GM12865 (cell line): Measurements from ENCODE around the gene APLN.

Experiments
- DNase-seq: peaks from one replicate; pipeline ENCODE4 v3.0.0; 2010; ENCODE audit warnings: low read depth
- H3K4me3 ChIP-seq: 2 replicates; pipeline ENCODE4 v1.5.1; 2011; ENCODE audit warnings: mild to moderate bottlenecking, low read depth, low read length, control low read depth
- TF ChIP-seq, protein P1 (sequence below): IDR thresholded peaks from 2 replicates; pipeline ENCODE4 v1.5.1; 2011; ENCODE audit warnings: low read length, control low read depth, low read depth, inconsistent platforms; ENCODE audit not compliant: insufficient read depth; ENCODE audit errors: missing control alignments

Gene APLN

GRCh38 chrX:129631849-129632248, 22.9 kb downstream of the APLN start:
- no peak overlapping the region for H3K4me3 ChIP-seq
- no peak for DNase-seq
- TF ChIP-seq, protein P1, sequence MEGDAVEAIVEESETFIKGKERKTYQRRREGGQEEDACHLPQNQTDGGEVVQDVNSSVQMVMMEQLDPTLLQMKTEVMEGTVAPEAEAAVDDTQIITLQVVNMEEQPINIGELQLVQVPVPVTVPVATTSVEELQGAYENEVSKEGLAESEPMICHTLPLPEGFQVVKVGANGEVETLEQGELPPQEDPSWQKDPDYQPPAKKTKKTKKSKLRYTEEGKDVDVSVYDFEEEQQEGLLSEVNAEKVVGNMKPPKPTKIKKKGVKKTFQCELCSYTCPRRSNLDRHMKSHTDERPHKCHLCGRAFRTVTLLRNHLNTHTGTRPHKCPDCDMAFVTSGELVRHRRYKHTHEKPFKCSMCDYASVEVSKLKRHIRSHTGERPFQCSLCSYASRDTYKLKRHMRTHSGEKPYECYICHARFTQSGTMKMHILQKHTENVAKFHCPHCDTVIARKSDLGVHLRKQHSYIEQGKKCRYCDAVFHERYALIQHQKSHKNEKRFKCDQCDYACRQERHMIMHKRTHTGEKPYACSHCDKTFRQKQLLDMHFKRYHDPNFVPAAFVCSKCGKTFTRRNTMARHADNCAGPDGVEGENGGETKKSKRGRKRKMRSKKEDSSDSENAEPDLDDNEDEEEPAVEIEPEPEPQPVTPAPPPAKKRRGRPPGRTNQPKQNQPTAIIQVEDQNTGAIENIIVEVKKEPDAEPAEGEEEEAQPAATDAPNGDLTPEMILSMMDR: no peak

DNA sequence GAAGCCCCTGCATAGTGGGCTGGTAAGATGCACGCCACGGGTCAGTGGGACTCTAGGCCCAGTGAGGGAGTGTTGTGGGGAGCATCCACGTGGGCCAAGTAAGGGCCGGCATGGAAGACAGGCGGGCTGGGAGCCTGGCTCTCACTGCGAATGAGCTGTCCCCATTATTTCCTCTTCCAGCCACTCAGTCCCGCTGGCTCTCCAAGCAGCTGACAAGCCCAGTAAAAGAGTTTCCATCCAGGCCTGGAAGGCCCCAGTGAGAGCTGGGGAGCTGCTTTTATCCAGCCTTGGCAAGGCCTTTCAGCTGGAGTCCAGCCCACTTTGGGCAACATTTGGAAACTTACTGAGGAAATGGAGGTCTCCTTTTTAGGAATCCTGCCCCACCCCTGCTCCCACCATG, 24.9 kb downstream of the APLN start:
- TF ChIP-seq, protein P1: no peak
- no peak overlapping the region for H3K4me3 ChIP-seq
- DNase-seq: no peak

DNA sequence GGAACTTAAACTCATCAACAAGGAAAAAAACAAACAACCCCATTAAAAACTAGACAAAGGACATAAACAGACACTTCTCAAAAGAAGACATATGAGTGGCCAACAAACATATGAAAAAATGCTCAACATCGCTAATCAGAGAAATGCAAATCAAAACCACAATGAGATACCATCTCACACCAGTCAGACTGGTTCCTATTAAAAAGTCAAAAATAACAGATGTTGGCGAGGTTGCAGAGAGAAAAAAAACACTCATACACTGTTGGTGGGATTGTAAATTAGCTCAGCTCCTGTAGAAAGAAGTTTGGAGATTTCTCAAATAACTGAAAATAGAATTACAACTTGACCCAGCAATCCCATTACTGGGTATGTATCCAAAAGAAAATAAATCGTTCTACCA, 28.7 kb downstream of the APLN start:
- H3K4me3 ChIP-seq: no peak overlapping the region
- TF ChIP-seq, protein P1: no peak
- no peak for DNase-seq

DNA sequence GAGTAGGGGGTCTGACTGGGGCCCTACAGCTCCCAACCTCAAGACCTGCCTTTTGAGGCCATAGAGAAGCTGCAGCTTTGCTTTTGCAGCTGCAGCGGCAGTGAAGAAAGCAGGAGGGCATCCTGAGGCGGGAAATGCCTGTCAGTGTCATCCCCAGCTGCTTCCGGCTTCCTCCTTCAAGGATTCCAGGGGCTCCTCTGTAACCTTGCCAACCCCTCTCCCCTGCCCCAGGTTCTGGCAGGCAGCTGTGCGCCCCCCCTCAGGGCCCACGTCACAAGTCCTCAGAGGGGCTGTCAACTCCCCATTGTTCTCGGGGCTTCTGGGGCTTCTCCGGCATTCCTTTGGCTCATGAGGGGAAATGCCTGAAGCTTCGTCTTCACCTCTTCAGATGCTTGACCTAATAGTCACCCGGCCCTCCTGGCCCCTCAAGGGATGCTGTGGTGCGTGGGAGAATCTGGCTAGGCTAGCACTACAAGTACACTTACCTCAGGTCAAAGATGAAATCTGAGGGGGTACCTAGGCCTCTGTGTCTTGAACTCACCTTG, 31.9 kb downstream of the APLN start:
- DNase-seq: no peak
- H3K4me3 ChIP-seq: no peak overlapping the region
- TF ChIP-seq, protein P1: no peak

GRCh38 chrX:129618997-129619396, 35.8 kb downstream of the APLN start:
- TF ChIP-seq, protein P1: no peak
- no peak overlapping the region for H3K4me3 ChIP-seq
- DNase-seq: no peak

GRCh38 chrX:129617420-129617819, 37.3 kb downstream of the APLN start:
- no peak overlapping the region for H3K4me3 ChIP-seq
- no peak for DNase-seq
- TF ChIP-seq, protein P1: no peak

GRCh38 chrX:129614481-129615255, 40.1 kb downstream of the APLN start:
- no peak for DNase-seq
- TF ChIP-seq, protein P1: no peak
- H3K4me3 ChIP-seq: no peak overlapping the region
